IMR-90 (cell line): ENCODE measurements around the gene CASP14. TPM values are rescaled to one million over a fixed set of nuclear protein-coding genes. Genes with fewer than 3 reads are reported as not detected.

Source experiments
- ATAC-seq: fragments of 200-7000 bp; cut with Tn5 transposase; 2 replicates; pipeline ENCODE4 v1.9.1; 2020; ENCODE audit warnings: low read depth, mild to moderate bottlenecking, moderate library complexity
- BruUV-seq: library from RNA; stranded (reverse); fragments of 400-500 nt; replicated peaks from 2 replicates; lab custom pipeline; 2021; lab: Mats Ljungman, UMichigan
- CTCF ChIA-PET: fragments of 300-600 bp; formaldehyde crosslinking; extraction: SDS; loops from one replicate; lab custom pipeline; 2021; ENCODE audit warnings: antibody characterized with exemption; lab: Yijun Ruan, JAX
- POLR2A ChIA-PET: fragments of 300-600 bp; sonication (Branson Sonifier 250); formaldehyde crosslinking; loops from one replicate; lab custom pipeline; 2022; ENCODE audit warnings: antibody characterized with exemption; ENCODE audit not compliant: unreplicated experiment; lab: Charles Lee
- DNase-seq: peaks from one replicate; pipeline ENCODE4 v3.0.0; 2013
- H2AFZ ChIP-seq: replicated peaks from 2 replicates; pipeline ENCODE3; 2013; ENCODE audit warnings: low read length, mild to moderate bottlenecking; ENCODE audit not compliant: poor library complexity
- H2AK5ac ChIP-seq: 2 replicates; pipeline ENCODE4 v1.6.1; 2013; ENCODE audit warnings: low read depth, low read length, inconsistent platforms
- H2AK9ac ChIP-seq: replicated peaks from 2 replicates; pipeline ENCODE3; 2013; ENCODE audit warnings: mild to moderate bottlenecking, low read depth, low read length, moderate library complexity; ENCODE audit not compliant: poor library complexity
- H2BK120ac ChIP-seq: 2 replicates; pipeline ENCODE4 v1.6.1; 2013; ENCODE audit warnings: low read depth, low read length, inconsistent platforms
- H2BK15ac ChIP-seq: 3 replicates; pipeline ENCODE4 v1.6.1; 2013; ENCODE audit warnings: low read depth, low read length, inconsistent platforms
- H2BK20ac ChIP-seq: 2 replicates; pipeline ENCODE4 v1.6.1; 2013; ENCODE audit warnings: low read depth, mild to moderate bottlenecking, inconsistent platforms, low read length, moderate library complexity
- H2BK5ac ChIP-seq: 2 replicates; pipeline ENCODE4 v1.6.1; 2013; ENCODE audit warnings: mild to moderate bottlenecking, low read depth, low read length, inconsistent platforms; ENCODE audit not compliant: poor library complexity, severe bottlenecking
- H3K14ac ChIP-seq: replicated peaks from 2 replicates; pipeline ENCODE4 v1.6.1; 2013; ENCODE audit warnings: low read depth, low read length, inconsistent platforms
- H3K18ac ChIP-seq: 2 replicates; pipeline ENCODE4 v1.6.1; 2013; ENCODE audit warnings: low read depth, low read length, control low read depth
- H3K23ac ChIP-seq: 2 replicates; pipeline ENCODE4 v1.6.1; 2013; ENCODE audit warnings: low read depth, low read length, inconsistent platforms
- H3K27ac ChIP-seq: 2 replicates; pipeline ENCODE4 v1.5.1; 2013; ENCODE audit warnings: mild to moderate bottlenecking, control low read depth, low read length; ENCODE audit not compliant: insufficient read depth
- H3K27me3 ChIP-seq: 2 replicates; pipeline ENCODE4 v1.6.1; 2013; ENCODE audit warnings: low read length; ENCODE audit not compliant: control insufficient read depth, insufficient read depth
- H3K36me3 ChIP-seq: 2 replicates; pipeline ENCODE4 v1.6.1; 2013; ENCODE audit warnings: low read length, mixed read lengths; ENCODE audit not compliant: control insufficient read depth, insufficient read depth
- H3K4ac ChIP-seq: 2 replicates; pipeline ENCODE4 v1.6.1; 2013; ENCODE audit warnings: low read depth, low read length, inconsistent platforms
- H3K4me1 ChIP-seq: 2 replicates; pipeline ENCODE4 v1.6.1; 2013; ENCODE audit warnings: low read length, mixed read lengths; ENCODE audit not compliant: control insufficient read depth, insufficient read depth
- H3K4me2 ChIP-seq: 2 replicates; pipeline ENCODE4 v1.6.1; 2013; ENCODE audit warnings: low read depth, mild to moderate bottlenecking, control low read depth, low read length, moderate library complexity
- H3K4me3 ChIP-seq: 2 replicates; pipeline ENCODE4 v1.5.1; 2013; ENCODE audit warnings: low read depth, mild to moderate bottlenecking, control low read depth, low read length, moderate library complexity; ENCODE audit not compliant: insufficient read depth
- H3K56ac ChIP-seq: 2 replicates; pipeline ENCODE4 v1.6.1; 2013; ENCODE audit warnings: low read length, inconsistent platforms; ENCODE audit not compliant: insufficient read depth; ENCODE audit errors: extremely low read depth
- H3K79me1 ChIP-seq, 2 experiments: 2 replicates each; pipeline ENCODE4 v1.6.1; 2013; ENCODE audit warnings: low read length in 2 of 2, inconsistent platforms in 1 of 2, low read depth in 1 of 2
- H3K9ac ChIP-seq: 2 replicates; pipeline ENCODE4 v1.6.1; 2013; ENCODE audit warnings: low read depth, low read length, control low read depth
- H3K9me1 ChIP-seq: 2 replicates; pipeline ENCODE4 v1.6.1; 2013; ENCODE audit warnings: low read length, inconsistent platforms; ENCODE audit not compliant: insufficient read depth
- H3K9me3 ChIP-seq: 2 replicates; pipeline ENCODE4 v1.6.1; 2013; ENCODE audit warnings: low read length; ENCODE audit not compliant: control insufficient read depth, insufficient read depth
- H4K20me1 ChIP-seq: 2 replicates; pipeline ENCODE4 v1.6.1; 2013; ENCODE audit warnings: low read length, inconsistent platforms; ENCODE audit not compliant: insufficient read depth
- H4K5ac ChIP-seq: 2 replicates; pipeline ENCODE4 v1.6.1; 2013; ENCODE audit warnings: mild to moderate bottlenecking, low read depth, low read length, control low read depth
- H4K8ac ChIP-seq, 2 experiments: 2 replicates each; pipeline ENCODE4 v1.6.1; 2013; ENCODE audit warnings: low read depth in 2 of 2, low read length in 2 of 2, control low read depth in 1 of 2, inconsistent platforms in 1 of 2
- H4K91ac ChIP-seq: 2 replicates; pipeline ENCODE4 v1.6.1; 2013; ENCODE audit warnings: low read depth, low read length, inconsistent platforms; ENCODE audit not compliant: insufficient read depth
- CEBPB ChIP-seq: IDR thresholded peaks from 2 replicates; pipeline ENCODE4 v1.6.1; 2012; ENCODE audit warnings: low read depth, low read length, improper control_type of control experiment
- CHD1 ChIP-seq: IDR thresholded peaks from 2 replicates; pipeline ENCODE4 v1.6.1; 2012; ENCODE audit warnings: low read depth, low read length, improper control_type of control experiment
- ELK1 ChIP-seq: fragments of 150-350 bp; IDR thresholded peaks from 2 replicates; pipeline ENCODE4 v1.6.1; 2016; ENCODE audit warnings: low read depth, mild to moderate bottlenecking, low read length, moderate library complexity, borderline replicate concordance
- FOS ChIP-seq: fragments of 150-350 bp; IDR thresholded peaks from 2 replicates; pipeline ENCODE4 v1.6.1; 2016; ENCODE audit warnings: low read depth, low read length
- MAFK ChIP-seq: IDR thresholded peaks from 2 replicates; pipeline ENCODE4 v1.6.1; 2012; ENCODE audit warnings: low read depth, low read length, improper control_type of control experiment
- MAZ ChIP-seq: IDR thresholded peaks from 2 replicates; pipeline ENCODE4 v1.6.1; 2012; ENCODE audit warnings: low read depth, mild to moderate bottlenecking, low read length, improper control_type of control experiment, moderate library complexity, borderline replicate concordance
- MXI1 ChIP-seq: IDR thresholded peaks from 2 replicates; pipeline ENCODE4 v1.6.1; 2012; ENCODE audit warnings: low read depth, mild to moderate bottlenecking, low read length, moderate library complexity, borderline replicate concordance
- NFE2L2 ChIP-seq: fragments of 150-350 bp; IDR thresholded peaks from 2 replicates; pipeline ENCODE4 v1.6.1; 2016; ENCODE audit warnings: low read depth, mild to moderate bottlenecking, low read length
- POLR2A ChIP-seq: IDR thresholded peaks from 2 replicates; pipeline ENCODE4 v1.6.1; 2012; ENCODE audit warnings: mild to moderate bottlenecking, low read depth, low read length
- RCOR1 ChIP-seq: IDR thresholded peaks from 2 replicates; pipeline ENCODE4 v1.6.1; 2012; ENCODE audit warnings: mild to moderate bottlenecking, low read length, improper control_type of control experiment; ENCODE audit not compliant: insufficient replicate concordance
- USF2 ChIP-seq: fragments of 150-350 bp; IDR thresholded peaks from 2 replicates; pipeline ENCODE4 v1.6.1; 2017; ENCODE audit warnings: mild to moderate bottlenecking, antibody characterized with exemption, low read length, low read depth
- WGBS, 2 experiments: methylation state at CpG; one replicate each; pipeline versions ENCODE4 v1.1.5 to v1.1.7; 2013; ENCODE audit warnings: missing lambda C conversion rate in 2 of 2; ENCODE audit not compliant: insufficient read length in 1 of 2; ENCODE audit errors: extremely low coverage in 2 of 2; 5-methylcytosine and 5-hydroxymethylcytosine counted together
- dilution Hi-C: fragments of 300-500 bp; cut with HindIII; formaldehyde crosslinking; loops from one replicate; pipeline ENCODE4 v1.14.3; 2018; ENCODE audit warnings: low sequenced_read_pairs; ENCODE audit not compliant: unreplicated experiment
- in situ Hi-C: fragments of 300-500 bp; cut with MboI; formaldehyde crosslinking; loops from 3 replicates; pipeline ENCODE4 v1.14.3; 2019; ENCODE audit warnings: low sequenced_read_pairs, inconsistent platforms, mixed read lengths
- intact Hi-C: fragments of 100-400 bp; cut with micrococcal nuclease; formaldehyde crosslinking; loops from 2 replicates; pipeline ENCODE4 v1.10.0; 2022
- polyA plus RNA-seq, 3 experiments: library from polyadenylated mRNA; depleted of rRNA; stranded (reverse); fragments of >200 nt; gene quantifications; 2 replicates each; pipeline ENCODE4 v1.2.3, GENCODE V29; 2012; ENCODE audit warnings: low replicate concordance in 1 of 3
- total RNA-seq: library from RNA; depleted of rRNA; stranded (reverse); fragments of >200 nt; gene quantifications from 2 replicates; pipeline ENCODE4 v1.2.3, GENCODE V29; 2012
- TF ChIP-seq, protein P1 (sequence below): conservative IDR thresholded peaks from 2 replicates; pipeline ENCODE4 v1.5.1; 2012; ENCODE audit warnings: mild to moderate bottlenecking, low read depth, low read length, improper control_type of control experiment

Gene CASP14
- total and polyA plus RNA-seq, 2 of the 4 experiments (the other 2 are of a cell fraction) = not detected

GRCh38 chr19:15015946-15016542 is 33.2 kb upstream of the CASP14 start:
- Histone ChIP-seq H3K18ac (no peak overlapping the region), H2AK5ac (no peak overlapping the region), H3K4me3 (no peak overlapping the region), H3K27me3 (no peaks in the 10 kb centered on the region), H3K9ac (no peak overlapping the region), H4K91ac (no peak overlapping the region), H3K14ac (no peak overlapping the region), H2BK5ac (no peak overlapping the region), H3K9me1 (no peaks in the 10 kb centered on the region), H3K9me3 (peaks cover 2% of the 10 kb centered on the region), H2BK15ac (no peak overlapping the region), H3K56ac (no peak overlapping the region), H4K20me1 (no peaks in the 10 kb centered on the region), H2BK120ac (no peak overlapping the region), H4K5ac (no peak overlapping the region), H3K4ac (no peak overlapping the region), H3K23ac (no peak overlapping the region), H3K4me1 (no peaks in the 10 kb centered on the region), H3K79me1 (no peaks in the 10 kb centered on the region), H2AFZ (no peak overlapping the region), H3K36me3 (no peaks in the 10 kb centered on the region), H3K27ac (no peak overlapping the region), H2BK20ac (no peak overlapping the region), H3K4me2 (no peak overlapping the region), H2AK9ac (no peak overlapping the region), H4K8ac (no peak overlapping the region)
- CTCF ChIA-PET = no interaction called here
- no peak for ATAC-seq
- TF ChIP-seq FOS (no peak), MXI1 (no peak), CHD1 (no peak), MAFK (no peak), CEBPB (no peak), USF2 (no peak), NFE2L2 (no peak), ELK1 (no peak), MAZ (no peak), POLR2A (no peak), RCOR1 (no peak)
- TF ChIP-seq, protein P1, sequence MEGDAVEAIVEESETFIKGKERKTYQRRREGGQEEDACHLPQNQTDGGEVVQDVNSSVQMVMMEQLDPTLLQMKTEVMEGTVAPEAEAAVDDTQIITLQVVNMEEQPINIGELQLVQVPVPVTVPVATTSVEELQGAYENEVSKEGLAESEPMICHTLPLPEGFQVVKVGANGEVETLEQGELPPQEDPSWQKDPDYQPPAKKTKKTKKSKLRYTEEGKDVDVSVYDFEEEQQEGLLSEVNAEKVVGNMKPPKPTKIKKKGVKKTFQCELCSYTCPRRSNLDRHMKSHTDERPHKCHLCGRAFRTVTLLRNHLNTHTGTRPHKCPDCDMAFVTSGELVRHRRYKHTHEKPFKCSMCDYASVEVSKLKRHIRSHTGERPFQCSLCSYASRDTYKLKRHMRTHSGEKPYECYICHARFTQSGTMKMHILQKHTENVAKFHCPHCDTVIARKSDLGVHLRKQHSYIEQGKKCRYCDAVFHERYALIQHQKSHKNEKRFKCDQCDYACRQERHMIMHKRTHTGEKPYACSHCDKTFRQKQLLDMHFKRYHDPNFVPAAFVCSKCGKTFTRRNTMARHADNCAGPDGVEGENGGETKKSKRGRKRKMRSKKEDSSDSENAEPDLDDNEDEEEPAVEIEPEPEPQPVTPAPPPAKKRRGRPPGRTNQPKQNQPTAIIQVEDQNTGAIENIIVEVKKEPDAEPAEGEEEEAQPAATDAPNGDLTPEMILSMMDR = no peak
- BruUV-seq = no TSS peak
- 4% methylated on average over 5 of the region's 18 CpGs; no CpG with 5 or more reads in 1 of the 2 experiments for WGBS, 2 experiments
- dilution Hi-C loops = no loop called here
- intact Hi-C loops = no loop called here
- POLR2A ChIA-PET = no interaction called here
- DNase-seq = no peak
- in situ Hi-C loops = no loop called here
